H9 (cell line): Measurements from ENCODE around the gene IGF1R. TPM values are rescaled to one million over a fixed set of nuclear protein-coding genes. Genes with fewer than 3 reads are reported as not detected.

Experiments used
- DNase-seq: peaks from one replicate; pipeline ENCODE4 v3.0.0-alpha.2; 2017
- H2AFZ ChIP-seq: one replicate; pipeline ENCODE4 v1.6.1; 2013; ENCODE audit warnings: mild to moderate bottlenecking, low read length, control low read depth, moderate library complexity
- H2AK5ac ChIP-seq: 2 replicates; pipeline ENCODE4 v1.6.1; 2013; ENCODE audit warnings: low read length, control low read depth, mixed read lengths; ENCODE audit not compliant: insufficient read length
- H2BK120ac ChIP-seq: one replicate; pipeline ENCODE4 v1.6.1; 2013; ENCODE audit warnings: low read depth, mild to moderate bottlenecking, low read length, control low read depth, inconsistent platforms; ENCODE audit not compliant: poor library complexity, severe bottlenecking
- H2BK12ac ChIP-seq: 2 replicates; pipeline ENCODE4 v1.6.1; 2013; ENCODE audit warnings: low read length, control low read depth, mixed read lengths, low read depth; ENCODE audit not compliant: insufficient read length
- H2BK15ac ChIP-seq: 2 replicates; pipeline ENCODE4 v1.6.1; 2013; ENCODE audit warnings: low read depth, low read length, control low read depth
- H2BK20ac ChIP-seq: one replicate; pipeline ENCODE4 v1.6.1; 2013; ENCODE audit warnings: low read depth, mild to moderate bottlenecking, low read length, control low read depth, inconsistent platforms; ENCODE audit not compliant: poor library complexity, severe bottlenecking
- H2BK5ac ChIP-seq: 2 replicates; pipeline ENCODE4 v1.6.1; 2013; ENCODE audit warnings: low read length, control low read depth, mixed read lengths; ENCODE audit not compliant: insufficient read length
- H3K14ac ChIP-seq: 2 replicates; pipeline ENCODE4 v1.6.1; 2013; ENCODE audit warnings: low read length, control low read depth; ENCODE audit not compliant: insufficient read depth
- H3K18ac ChIP-seq: 2 replicates; pipeline ENCODE4 v1.6.1; 2013; ENCODE audit warnings: low read depth, mild to moderate bottlenecking, mixed read lengths, low read length, control low read depth; ENCODE audit not compliant: insufficient read length
- H3K23ac ChIP-seq: 2 replicates; pipeline ENCODE4 v1.6.1; 2013; ENCODE audit warnings: low read length, control low read depth, mixed read lengths, low read depth; ENCODE audit not compliant: insufficient read length
- H3K23me2 ChIP-seq: 2 replicates; pipeline ENCODE4 v1.6.1; 2013; ENCODE audit warnings: low read depth, mild to moderate bottlenecking, mixed read lengths, low read length, control low read depth; ENCODE audit not compliant: insufficient read length, poor library complexity, severe bottlenecking
- H3K27ac ChIP-seq: 2 replicates; pipeline ENCODE4 v1.5.1; 2013; ENCODE audit warnings: low read length, control low read depth, mixed read lengths, low read depth; ENCODE audit not compliant: insufficient read length
- H3K27me3 ChIP-seq: 2 replicates; pipeline ENCODE4 v1.6.1; 2013; ENCODE audit warnings: low read length, control low read depth, inconsistent platforms; ENCODE audit not compliant: insufficient read depth
- H3K4ac ChIP-seq: 2 replicates; pipeline ENCODE4 v1.6.1; 2013; ENCODE audit warnings: low read depth, mild to moderate bottlenecking, control low read depth, inconsistent platforms, low read length, moderate library complexity
- H3K4me1 ChIP-seq: 2 replicates; pipeline ENCODE4 v1.6.1; 2013; ENCODE audit warnings: low read length, control low read depth, inconsistent platforms; ENCODE audit not compliant: insufficient read depth
- H3K4me2 ChIP-seq: 2 replicates; pipeline ENCODE4 v1.6.1; 2013; ENCODE audit warnings: low read length, control low read depth, mixed read lengths; ENCODE audit not compliant: insufficient read length, insufficient read depth
- H3K56ac ChIP-seq: 2 replicates; pipeline ENCODE4 v1.6.1; 2013; ENCODE audit warnings: low read depth, mild to moderate bottlenecking, mixed read lengths, low read length, control low read depth; ENCODE audit not compliant: insufficient read length
- H3K79me1 ChIP-seq: 2 replicates; pipeline ENCODE4 v1.6.1; 2013; ENCODE audit warnings: low read depth, mild to moderate bottlenecking, moderate library complexity, low read length, control low read depth, inconsistent platforms; ENCODE audit not compliant: insufficient read depth, poor library complexity, severe bottlenecking
- H3K79me2 ChIP-seq: 2 replicates; pipeline ENCODE4 v1.6.1; 2013; ENCODE audit warnings: low read length, control low read depth, inconsistent platforms; ENCODE audit not compliant: insufficient read depth
- H3K9ac ChIP-seq: 2 replicates; pipeline ENCODE4 v1.6.1; 2013; ENCODE audit warnings: low read length, control low read depth, mixed read lengths; ENCODE audit not compliant: insufficient read length; ENCODE audit errors: extremely low read depth
- H3K9me3 ChIP-seq: one replicate; pipeline ENCODE4 v1.6.1; 2013; ENCODE audit warnings: low read depth, low read length, inconsistent platforms; ENCODE audit not compliant: control insufficient read depth
- H3T11ph ChIP-seq: one replicate; pipeline ENCODE4 v1.6.1; 2013; ENCODE audit warnings: mild to moderate bottlenecking, low read length, control low read depth, inconsistent platforms
- H4K20me1 ChIP-seq: one replicate; pipeline ENCODE4 v1.6.1; 2013; ENCODE audit not compliant: control insufficient read depth, insufficient read length, insufficient read depth
- H4K5ac ChIP-seq: 2 replicates; pipeline ENCODE4 v1.6.1; 2013; ENCODE audit warnings: low read depth, mild to moderate bottlenecking, mixed read lengths, low read length, control low read depth; ENCODE audit not compliant: insufficient read length
- H4K8ac ChIP-seq: replicated peaks from 2 replicates; pipeline ENCODE4 v1.6.1; 2013; ENCODE audit warnings: low read length, control low read depth, mixed read lengths, low read depth; ENCODE audit not compliant: insufficient read length
- H4K91ac ChIP-seq: 2 replicates; pipeline ENCODE4 v1.6.1; 2013; ENCODE audit warnings: low read depth, mild to moderate bottlenecking, moderate library complexity, mixed read lengths, low read length, control low read depth; ENCODE audit not compliant: insufficient read length
- H3K27ac Mint-ChIP-seq, 3 experiments: 2 replicates in 2 of 3; 3 replicates in 1 of 3; pipeline ENCODE4 v1.8.0; 2020 to 2021; ENCODE audit warnings: mixed read lengths in 3 of 3, mild to moderate bottlenecking in 1 of 3, moderate library complexity in 1 of 3
- H3K27me3 Mint-ChIP-seq: 2 replicates; pipeline ENCODE4 v1.8.0; 2021; ENCODE audit warnings: low read depth, mild to moderate bottlenecking, moderate library complexity, mixed read lengths
- H3K36me3 Mint-ChIP-seq, 3 experiments: 2 replicates in 2 of 3; 3 replicates in 1 of 3; pipeline ENCODE4 v1.8.0; 2020 to 2021; ENCODE audit warnings: low read depth in 3 of 3, mixed read lengths in 3 of 3; ENCODE audit not compliant: insufficient read depth in 1 of 3
- H3K4me1 Mint-ChIP-seq, 2 experiments: 2 replicates each; pipeline ENCODE4 v1.8.0; 2020; ENCODE audit warnings: mixed read lengths in 2 of 2
- H3K4me3 Mint-ChIP-seq, 2 experiments: 2 replicates in 1 of 2; 3 replicates in 1 of 2; pipeline ENCODE4 v1.8.0; 2020 to 2021; ENCODE audit warnings: mild to moderate bottlenecking in 2 of 2, mixed read lengths in 2 of 2, moderate library complexity in 1 of 2
- H3K9me3 Mint-ChIP-seq, 2 experiments: 2 replicates in 1 of 2; 3 replicates in 1 of 2; pipeline ENCODE4 v1.8.0; 2020; ENCODE audit warnings: mild to moderate bottlenecking in 2 of 2, mixed read lengths in 2 of 2, moderate library complexity in 1 of 2
- CTCF ChIP-seq: fragments of 200-600 bp; sonication (generic); conservative IDR thresholded peaks from 3 replicates; pipeline ENCODE4 v1.8.0; 2021; ENCODE audit warnings: antibody characterized with exemption, mild to moderate bottlenecking
- WGBS: extraction: QIAGEN DNeasy Blood & Tissue Kit; methylation state at CpG from one replicate; pipeline ENCODE4 v1.1.7; 2013; ENCODE audit warnings: missing lambda C conversion rate, low lambda C conversion rate, mixed read lengths; ENCODE audit not compliant: insufficient read length; ENCODE audit errors: extremely low coverage; 5-methylcytosine and 5-hydroxymethylcytosine counted together
- total RNA-seq: library from RNA; stranded (reverse); gene quantifications from 2 replicates; pipeline ENCODE4 v1.2.1, GENCODE V29; 2021

The IGF1R gene
- total RNA-seq, 1 experiment from 2014 or later = 70.0 TPM

- no peak overlapping the region for H2AFZ ChIP-seq
- H3K23ac ChIP-seq = no peak overlapping the region
- H2BK120ac ChIP-seq = no peak overlapping the region
- no peak overlapping the region for H3K9ac ChIP-seq
- WGBS = no CpG with 5 or more reads among the region's 2 CpGs
- H3K79me1 ChIP-seq = no peaks in the 10 kb centered on the region
- H3K23me2 ChIP-seq = no peaks in the 10 kb centered on the region
- no peak overlapping the region for H2BK12ac ChIP-seq
- no peak overlapping the region for H4K91ac ChIP-seq
- no peak overlapping the region for H3K18ac ChIP-seq
- no peak overlapping the region for H2AK5ac ChIP-seq
- TF ChIP-seq CTCF = no peak
- H4K8ac ChIP-seq = no peak overlapping the region
- Mint-ChIP-seq H3K27ac (no peak overlapping the region), H3K4me1 (0 out of 4 replicates have a peak, but pooled peaks cover 0 to 2% of the 10 kb centered on the region in 2 experiments), H3K4me3 (no peak overlapping the region; a peak in 1 of 5 replicates), H3K9me3 (peaks cover 5 to 9% of the 10 kb centered on the region in 2 experiments; a peak in 2 of 5 replicates), H3K27me3 (no peaks in the 10 kb centered on the region; the same call in 1 of the 2 replicates), H3K36me3 (no peaks in the 10 kb centered on the region)
- no peak overlapping the region for H3K56ac ChIP-seq
- no peak overlapping the region for H3K4me2 ChIP-seq
- H3T11ph ChIP-seq = no peak overlapping the region
- no peak overlapping the region for H2BK5ac ChIP-seq
- no peaks in the 10 kb centered on the region for H3K27me3 ChIP-seq
- no peaks in the 10 kb centered on the region for H3K79me2 ChIP-seq
- H3K9me3 ChIP-seq = no peaks in the 10 kb centered on the region
- H3K14ac ChIP-seq = no peak overlapping the region
- no peak overlapping the region for H2BK20ac ChIP-seq
- no peak for DNase-seq
- H3K27ac ChIP-seq = no peak overlapping the region
- no peak overlapping the region for H4K5ac ChIP-seq
- no peak overlapping the region for H3K4ac ChIP-seq
- no peaks in the 10 kb centered on the region for H3K4me1 ChIP-seq
- no peaks in the 10 kb centered on the region for H4K20me1 ChIP-seq
- H2BK15ac ChIP-seq = no peak overlapping the region
Observed at GRCh38 chr15:98999233-98999632, 350.9 kb downstream of the IGF1R start.
